NCI-H2107 treated with DMSO at 0.1 percent for 48 hours (cell line): ENCODE measurements around the gene CLIP3.

ENCODE experiments used
- DNase-seq: peaks from one replicate; lab custom pipeline; 2025; ENCODE audit not compliant: unreplicated experiment; lab: John Stamatoyannopoulos, UW

Gene CLIP3

DNA sequence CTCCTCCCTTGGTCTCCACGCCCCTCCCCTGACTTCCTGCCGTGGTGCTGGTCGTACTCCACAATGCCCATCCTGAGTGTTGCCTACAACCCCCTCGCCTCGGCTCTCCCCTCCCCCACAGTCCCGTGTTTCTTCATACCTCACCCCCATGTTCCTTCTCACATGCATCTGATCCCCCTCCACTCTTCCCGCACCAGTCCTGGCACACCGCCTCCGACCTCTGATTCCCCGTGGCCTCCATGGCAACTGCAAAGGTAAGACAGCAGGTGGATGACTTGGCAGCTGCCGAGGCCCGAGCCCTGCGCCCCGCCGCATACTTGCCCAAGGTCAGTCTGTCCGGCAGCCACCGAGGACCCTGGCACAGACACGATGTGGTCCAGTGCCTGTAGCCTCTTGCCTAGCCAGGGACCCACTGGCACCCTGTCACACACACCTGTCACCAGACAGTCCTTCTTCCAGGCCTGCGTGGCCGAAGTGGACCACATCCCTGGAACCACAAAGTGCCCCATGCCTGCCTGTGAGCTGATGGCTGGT is 53.8 kb downstream of the CLIP3 start:
- no peak for DNase-seq

- no peak for DNase-seq
Measured at GRCh38 chr19:35978271-35978670, 54.4 kb downstream of the CLIP3 start.

GRCh38 chr19:35977446-35978222 is 55.0 kb downstream of the CLIP3 start:
- DNase-seq = no peak

DNA sequence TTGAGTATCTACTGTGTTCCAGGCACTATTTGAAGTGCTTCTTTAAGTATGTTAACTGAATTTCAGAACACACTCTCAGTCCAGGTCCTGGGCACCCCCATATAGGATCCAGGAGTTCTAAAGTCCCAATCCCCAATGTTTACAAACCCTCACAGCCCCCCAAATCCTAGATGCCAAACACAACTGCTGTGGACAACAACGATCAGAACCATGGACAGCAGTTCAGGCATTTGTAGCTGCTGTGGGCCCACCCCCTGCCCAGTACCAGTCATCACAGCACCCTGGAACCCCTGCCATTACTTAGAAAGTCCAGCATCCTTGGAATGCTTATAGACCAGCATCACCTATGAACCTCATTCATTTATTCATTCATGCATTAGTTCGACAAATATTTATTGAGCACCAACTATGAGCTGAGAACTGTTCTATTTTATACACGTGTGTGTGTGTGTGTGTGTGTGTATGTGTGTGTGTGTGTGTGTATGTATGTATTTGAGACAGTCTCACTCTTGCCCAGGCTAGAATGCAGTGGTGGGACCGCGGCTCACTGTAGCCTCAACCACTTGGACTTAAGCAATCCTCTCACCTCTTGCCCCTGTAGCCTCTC is 57.0 kb downstream of the CLIP3 start:
- DNase-seq = no peak

DNA sequence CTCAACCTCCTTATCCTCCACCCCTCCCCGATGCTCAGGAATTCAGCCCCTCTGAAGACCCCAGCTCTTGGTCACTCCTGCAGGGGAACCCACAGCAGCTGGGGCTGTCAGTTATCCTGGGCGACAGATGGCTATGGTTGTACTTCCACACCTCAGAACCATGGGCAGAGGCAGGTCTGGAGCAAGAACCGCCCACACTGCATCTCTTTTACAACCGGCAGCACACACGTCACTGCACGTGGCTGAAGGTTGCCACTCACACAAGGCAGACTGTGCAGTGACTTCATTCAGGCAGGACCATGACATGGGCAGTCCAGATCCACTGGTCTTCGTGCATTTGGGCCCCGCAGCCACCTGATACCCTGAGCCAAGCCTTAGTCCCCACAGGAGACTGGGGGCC is 59.2 kb downstream of the CLIP3 start:
- DNase-seq = no peak

DNA sequence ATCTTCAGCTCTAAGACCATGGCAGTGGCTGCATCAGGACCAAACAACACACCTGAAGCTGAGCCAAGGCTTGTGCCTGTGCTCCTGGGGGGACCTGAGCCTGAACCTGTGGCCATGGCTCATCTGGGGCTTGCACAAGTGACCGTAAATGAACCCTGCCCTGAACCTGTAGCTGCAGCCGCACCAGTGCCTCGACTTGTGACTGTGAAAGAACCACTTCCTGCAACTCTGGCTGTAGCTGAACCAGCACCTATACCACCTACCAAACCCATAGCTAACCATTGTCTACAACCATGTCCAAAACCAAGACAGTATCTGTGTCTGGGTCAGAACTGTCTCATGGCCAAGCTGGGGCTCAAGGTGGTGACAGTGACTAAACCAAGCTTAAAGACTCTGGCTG is 65.9 kb downstream of the CLIP3 start:
- no peak for DNase-seq
